ENCODE measurements around the gene TRAF2.

- TF ChIP-seq CTCF (conservative IDR thresholded peaks at IDR 0.05; ENCODE audit: low read depth, low read length), result no peak
- TF ChIP-seq EZH2 (IDR thresholded peaks at IDR 0.05; ENCODE audit: borderline replicate concordance, low read depth, low read length, poor library complexity, severe bottlenecking), result no peak
Observed at GRCh38 chr9:136963751-136964150, 77.4 kb downstream of the TRAF2 start.
